Breast epithelium (tissue), 4 donors: ENCODE measurements around the gene GLRX. TPM values are rescaled to one million over a fixed set of nuclear protein-coding genes. Genes with fewer than 3 reads are reported as not detected.

Source experiments
- DNase-seq, 2 donors: peaks; one replicate each; pipeline ENCODE4 v3.0.0-alpha.2; 2019; ENCODE audit warnings: low spot score in 2 of 2
- H3K27ac ChIP-seq, 2 donors: fragments of 200-600 bp; sonication (generic) in 1 of 2; one replicate each; pipeline ENCODE4 v1.5.1; 2016 to 2019; ENCODE audit warnings: mild to moderate bottlenecking in 1 of 2
- H3K27me3 ChIP-seq, 2 donors: fragments of 200-600 bp; sonication (generic) in 1 of 2; one replicate each; pipeline versions ENCODE4 v1.5.1 to v1.6.0; 2017 to 2019; ENCODE audit warnings: control low read depth in 1 of 2, mild to moderate bottlenecking in 1 of 2
- H3K36me3 ChIP-seq: fragments of 200-600 bp; one replicate; pipeline ENCODE4 v1.5.1; 2019
- H3K4me1 ChIP-seq, 2 donors: fragments of 200-600 bp; sonication (generic); one replicate each; pipeline ENCODE4 v1.5.1; 2016 to 2019; ENCODE audit warnings: control low read depth in 1 of 2
- H3K4me3 ChIP-seq, 3 donors: fragments of 200-600 bp; sonication (generic); 1 replicate in 2 of 3; 2 replicates in 1 of 3; pipeline ENCODE4 v1.5.1; 2016 to 2019; ENCODE audit warnings: mild to moderate bottlenecking in 3 of 3, moderate library complexity in 2 of 3
- H3K9me3 ChIP-seq, 2 donors: fragments of 200-600 bp; sonication (generic) in 1 of 2; one replicate each; pipeline ENCODE4 v1.5.1; 2016 to 2019; ENCODE audit warnings: control low read depth in 1 of 2
- CTCF ChIP-seq, 3 donors: fragments of 450-650 bp; IDR thresholded peaks; one replicate each; pipeline ENCODE4 v1.5.1; 2016 to 2017; ENCODE audit warnings: antibody characterized with exemption in 3 of 3, mild to moderate bottlenecking in 3 of 3, moderate library complexity in 3 of 3
- POLR2A ChIP-seq: fragments of 450-650 bp; IDR thresholded peaks from one replicate; pipeline ENCODE4 v1.6.1; 2016; ENCODE audit warnings: antibody characterized with exemption, mild to moderate bottlenecking, moderate library complexity
- POLR2AphosphoS5 ChIP-seq, 3 donors: sonication (generic); formaldehyde crosslinking; IDR thresholded peaks; one replicate each; pipeline ENCODE4 v1.6.1; 2017; ENCODE audit warnings: antibody characterized with exemption in 3 of 3
- intact Hi-C: fragments of 100-400 bp; cut with DNase I; formaldehyde crosslinking; loops from one replicate; pipeline ENCODE4 v1.15.1; 2023; ENCODE audit warnings: low total_unique reads
- total RNA-seq, 3 donors: library from RNA; depleted of rRNA; stranded (reverse); fragments of >200 nt; gene quantifications; one replicate each; pipeline ENCODE4 v1.1.0, GENCODE V29; 2016

Gene GLRX
- total RNA-seq, 3 donors from 2014 or later: 42.1 to 106 (median 72.8) TPM

GRCh38 chr5:95808013-95808685 is 14.4 kb downstream of the GLRX start:
- peaks cover 0 to 5% of the 10 kb centered on the region in 2 donors for H3K4me1 ChIP-seq
- no peaks in the 10 kb centered on the region for H3K9me3 ChIP-seq
- H3K27ac ChIP-seq: peak overlapping the region in 1 of 2 donors; percentile 78
- no peaks in the 10 kb centered on the region for H3K27me3 ChIP-seq
- H3K4me3 ChIP-seq: peak overlapping the region in 1 of 3 donors; percentile 4
- H3K36me3 ChIP-seq: no peaks in the 10 kb centered on the region
- DNase-seq: no peak
- intact Hi-C loops: no loop called here
- TF ChIP-seq CTCF (IDR thresholded peaks at IDR 0.05): peak in 1 of 3 donors; percentile 8
- no peak for TF ChIP-seq POLR2AphosphoS5 (IDR thresholded peaks at IDR 0.05)

- Histone ChIP-seq H3K4me1 (peaks cover 0 to under 1% of the 10 kb centered on the region in 2 donors), H3K27me3 (no peaks in the 10 kb centered on the region), H3K36me3 (no peaks in the 10 kb centered on the region), H3K9me3 (no peaks in the 10 kb centered on the region), H3K27ac (no peak overlapping the region), H3K4me3 (no peak overlapping the region)
- intact Hi-C loops: no loop called here
- TF ChIP-seq CTCF (IDR thresholded peaks at IDR 0.05) (no peak), POLR2AphosphoS5 (IDR thresholded peaks at IDR 0.05) (no peak), POLR2A (no peak)
- DNase-seq: no peak
Observed at GRCh38 chr5:95806687-95807086, 15.8 kb downstream of the GLRX start.

GRCh38 chr5:95804736-95805539 is 17.6 kb downstream of the GLRX start:
- Histone ChIP-seq H3K9me3 (no peaks in the 10 kb centered on the region), H3K27ac (no peak overlapping the region), H3K27me3 (no peaks in the 10 kb centered on the region), H3K36me3 (no peaks in the 10 kb centered on the region), H3K4me1 (no peaks in the 10 kb centered on the region), H3K4me3 (no peak overlapping the region)
- intact Hi-C loops: no loop called here
- no peak for DNase-seq
- TF ChIP-seq POLR2AphosphoS5 (IDR thresholded peaks at IDR 0.05): no peak
- no peak for TF ChIP-seq CTCF (IDR thresholded peaks at IDR 0.05)
- no peak for TF ChIP-seq POLR2A

- Histone ChIP-seq H3K4me1 (no peaks in the 10 kb centered on the region), H3K9me3 (no peaks in the 10 kb centered on the region), H3K27ac (no peak overlapping the region), H3K4me3 (no peak overlapping the region), H3K27me3 (no peaks in the 10 kb centered on the region), H3K36me3 (no peaks in the 10 kb centered on the region)
- TF ChIP-seq POLR2AphosphoS5 (IDR thresholded peaks at IDR 0.05) (no peak), POLR2A (no peak), CTCF (IDR thresholded peaks at IDR 0.05) (no peak)
- no peak for DNase-seq
- intact Hi-C loops: no loop called here
Observed at GRCh38 chr5:95803271-95804148, 19.0 kb downstream of the GLRX start.
